ENCODE measurements around the gene STAB2. TPM values are rescaled to one million over a fixed set of nuclear protein-coding genes. Genes with fewer than 3 reads are reported as not detected.

Gene STAB2
- total and polyA plus RNA-seq, 4 donors: 3.4 to 42.6 (median 16.6) TPM

DNA sequence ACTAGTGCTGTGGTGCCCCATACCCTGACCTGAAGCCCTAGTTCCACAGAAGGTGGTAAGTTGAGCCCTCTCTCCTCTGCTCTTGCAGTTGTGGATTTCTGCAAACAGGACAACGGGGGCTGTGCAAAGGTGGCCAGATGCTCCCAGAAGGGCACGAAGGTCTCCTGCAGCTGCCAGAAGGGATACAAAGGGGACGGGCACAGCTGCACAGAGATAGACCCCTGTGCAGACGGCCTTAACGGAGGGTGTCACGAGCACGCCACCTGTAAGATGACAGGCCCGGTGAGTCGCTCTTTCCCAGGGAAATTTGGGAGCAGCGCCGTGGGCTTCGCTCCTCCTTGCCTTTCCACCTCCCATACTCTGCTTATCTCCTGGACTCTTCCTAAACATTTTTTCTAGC, 161.8 kb downstream of the STAB2 start:
- no peak for DNase-seq (ENCODE audit: low spot score)
- H3K4me3 ChIP-seq (ENCODE audit: low read depth in 1 of 3, low read length in 3 of 3): no peak overlapping the region
- no peaks in the 10 kb centered on the region for H3K4me1 ChIP-seq (ENCODE audit: control insufficient read depth in 4 of 4, insufficient read depth in 4 of 4, low read length in 3 of 4)
- H3K9ac ChIP-seq (ENCODE audit: low read depth in 1 of 2, low read length in 2 of 2): no peak overlapping the region
- TF ChIP-seq HNF4G (IDR thresholded peaks at IDR 0.05): no peak
- TF ChIP-seq TAF1 (conservative IDR thresholded peaks at IDR 0.05): no peak
- TF ChIP-seq ATF3 (IDR thresholded peaks at IDR 0.05): no peak
- TF ChIP-seq SP1 (IDR thresholded peaks at IDR 0.05): no peak
- TF ChIP-seq CTCF (IDR thresholded peaks at IDR 0.05; ENCODE audit: low read depth, low read length, missing input control): no peak
- no peak for TF ChIP-seq HNF4A (conservative IDR thresholded peaks at IDR 0.05)
- no peak for TF ChIP-seq GABPA (IDR thresholded peaks at IDR 0.05 in 1 of 2, conservative IDR thresholded peaks at IDR 0.05 in 1 of 2)
- no peak for TF ChIP-seq RAD21 (IDR thresholded peaks at IDR 0.05)
- TF ChIP-seq JUND (IDR thresholded peaks at IDR 0.05): no peak
- TF ChIP-seq, protein P1, sequence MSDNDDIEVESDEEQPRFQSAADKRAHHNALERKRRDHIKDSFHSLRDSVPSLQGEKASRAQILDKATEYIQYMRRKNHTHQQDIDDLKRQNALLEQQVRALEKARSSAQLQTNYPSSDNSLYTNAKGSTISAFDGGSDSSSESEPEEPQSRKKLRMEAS (IDR thresholded peaks at IDR 0.05): no peak
- TF ChIP-seq RXRA (IDR thresholded peaks at IDR 0.05): no peak
- no peaks in the 10 kb centered on the region for H3K27me3 ChIP-seq (ENCODE audit: control insufficient read depth in 4 of 4, insufficient read depth in 4 of 4, low read length in 3 of 4)
- H3K27ac ChIP-seq (ENCODE audit: low read depth in 1 of 2, low read length in 2 of 2): no peak overlapping the region
- no peaks in the 10 kb centered on the region for H3K9me3 ChIP-seq (ENCODE audit: control insufficient read depth in 4 of 4, low read length in 3 of 4)
- no peaks in the 10 kb centered on the region for H3K36me3 ChIP-seq (ENCODE audit: control insufficient read depth in 4 of 4, insufficient read depth in 3 of 4, low read depth in 1 of 4, low read length in 3 of 4)
- WGBS: 87% methylated on average over 12 of the region's 12 CpGs

DNA sequence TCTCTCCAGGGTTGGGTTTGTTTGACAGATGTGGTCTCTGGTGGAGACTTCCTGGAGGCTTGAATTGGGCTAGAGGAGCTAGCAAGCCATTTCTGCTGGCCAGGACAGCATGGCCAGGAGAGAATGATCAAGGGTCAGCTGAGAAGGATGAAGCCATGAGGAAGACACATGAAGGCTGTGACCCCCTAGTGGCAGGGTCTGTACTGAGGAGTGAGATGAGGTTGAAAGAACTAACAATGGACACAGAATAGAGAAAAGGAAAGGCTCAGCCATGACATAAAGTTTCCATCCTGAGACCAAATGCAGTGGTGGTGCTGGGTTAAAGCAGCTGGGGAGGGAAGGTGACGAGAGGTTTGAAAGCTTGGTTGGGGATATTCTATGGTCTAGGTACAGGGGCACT, 164.1 kb downstream of the STAB2 start:
- H3K27ac ChIP-seq (ENCODE audit: low read depth in 1 of 2, low read length in 2 of 2): no peak overlapping the region
- no peaks in the 10 kb centered on the region for H3K4me1 ChIP-seq (ENCODE audit: control insufficient read depth in 4 of 4, insufficient read depth in 4 of 4, low read length in 3 of 4)
- no peak overlapping the region for H3K9ac ChIP-seq (ENCODE audit: low read depth in 1 of 2, low read length in 2 of 2)
- WGBS: 89% methylated on average over 1 of the region's 1 CpG
- no peak overlapping the region for H3K4me3 ChIP-seq (ENCODE audit: low read depth in 1 of 3, low read length in 3 of 3)
- TF ChIP-seq EGR1 (IDR thresholded peaks at IDR 0.05; ENCODE audit: low read depth in 2 of 2): no peak
- TF ChIP-seq HNF4A (conservative IDR thresholded peaks at IDR 0.05): no peak
- no peak for TF ChIP-seq TAF1 (conservative IDR thresholded peaks at IDR 0.05)
- TF ChIP-seq JUND (IDR thresholded peaks at IDR 0.05): no peak
- no peak for TF ChIP-seq NR2F2 (IDR thresholded peaks at IDR 0.05)
- TF ChIP-seq CTCF (IDR thresholded peaks at IDR 0.05; ENCODE audit: low read depth, low read length, missing input control): no peak
- TF ChIP-seq, protein P1 (IDR thresholded peaks at IDR 0.05): no peak
- no peak for TF ChIP-seq RAD21 (IDR thresholded peaks at IDR 0.05)
- H3K36me3 ChIP-seq (ENCODE audit: control insufficient read depth in 4 of 4, insufficient read depth in 3 of 4, low read depth in 1 of 4, low read length in 3 of 4): no peaks in the 10 kb centered on the region
- no peaks in the 10 kb centered on the region for H3K27me3 ChIP-seq (ENCODE audit: control insufficient read depth in 4 of 4, insufficient read depth in 4 of 4, low read length in 3 of 4)
- H3K9me3 ChIP-seq (ENCODE audit: control insufficient read depth in 4 of 4, low read length in 3 of 4): no peaks in the 10 kb centered on the region
- no peak for DNase-seq (ENCODE audit: low spot score)

DNA sequence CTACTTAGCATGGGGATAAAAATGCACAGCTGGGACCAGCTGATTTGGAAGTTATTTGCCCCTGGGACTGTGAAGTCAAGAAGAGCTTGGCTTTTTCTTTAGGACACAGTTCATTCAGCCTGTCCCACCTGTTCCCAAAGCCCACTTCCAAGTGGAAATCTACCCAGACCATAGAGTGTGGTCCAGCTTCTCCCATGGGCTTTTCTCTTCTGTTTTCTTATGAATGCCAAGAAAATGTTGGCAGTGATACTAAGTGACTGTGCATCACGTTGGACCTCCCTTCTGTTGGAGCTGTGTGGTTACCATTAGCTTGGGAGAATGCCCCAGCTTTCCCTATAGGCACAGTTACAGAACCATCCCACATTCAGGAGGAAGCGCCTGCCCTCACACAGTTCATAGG, 164.5 kb downstream of the STAB2 start:
- TF ChIP-seq NR2F2 (IDR thresholded peaks at IDR 0.05): no peak
- TF ChIP-seq RXRA (IDR thresholded peaks at IDR 0.05): no peak
- no peak for TF ChIP-seq JUND (IDR thresholded peaks at IDR 0.05)
- no peak for TF ChIP-seq HNF4G (IDR thresholded peaks at IDR 0.05)
- no peak for TF ChIP-seq HNF4A (conservative IDR thresholded peaks at IDR 0.05)
- no peak for TF ChIP-seq TAF1 (conservative IDR thresholded peaks at IDR 0.05)
- no peak for TF ChIP-seq FOXA2 (IDR thresholded peaks at IDR 0.05)
- TF ChIP-seq YY1 (IDR thresholded peaks at IDR 0.05): no peak
- no peak for TF ChIP-seq GABPA (IDR thresholded peaks at IDR 0.05 in 1 of 2, conservative IDR thresholded peaks at IDR 0.05 in 1 of 2)
- no peak for TF ChIP-seq CTCF (IDR thresholded peaks at IDR 0.05; ENCODE audit: low read depth, low read length, missing input control)
- TF ChIP-seq, protein P1 (IDR thresholded peaks at IDR 0.05): no peak
- no peak for TF ChIP-seq EGR1 (IDR thresholded peaks at IDR 0.05; ENCODE audit: low read depth in 2 of 2)
- no peak for TF ChIP-seq RAD21 (IDR thresholded peaks at IDR 0.05)
- no peak for TF ChIP-seq SP1 (IDR thresholded peaks at IDR 0.05)
- no peaks in the 10 kb centered on the region for H3K4me1 ChIP-seq (ENCODE audit: control insufficient read depth in 4 of 4, insufficient read depth in 4 of 4, low read length in 3 of 4)
- no peaks in the 10 kb centered on the region for H3K27me3 ChIP-seq (ENCODE audit: control insufficient read depth in 4 of 4, insufficient read depth in 4 of 4, low read length in 3 of 4)
- H3K4me3 ChIP-seq (ENCODE audit: low read depth in 1 of 3, low read length in 3 of 3): no peak overlapping the region
- H3K9ac ChIP-seq (ENCODE audit: low read depth in 1 of 2, low read length in 2 of 2): no peak overlapping the region
- H3K9me3 ChIP-seq (ENCODE audit: control insufficient read depth in 4 of 4, low read length in 3 of 4): no peaks in the 10 kb centered on the region
- no peaks in the 10 kb centered on the region for H3K36me3 ChIP-seq (ENCODE audit: control insufficient read depth in 4 of 4, insufficient read depth in 3 of 4, low read depth in 1 of 4, low read length in 3 of 4)
- WGBS: 69% methylated on average over 2 of the region's 2 CpGs
- DNase-seq (ENCODE audit: low spot score): no peak
- no peak overlapping the region for H3K27ac ChIP-seq (ENCODE audit: low read depth in 1 of 2, low read length in 2 of 2)

Measured in liver (tissue), 9 donors.